ENCODE measurements around the gene CRTC1. TPM values are rescaled to one million over a fixed set of nuclear protein-coding genes. Genes with fewer than 3 reads are reported as not detected.
A peak's percentile ranks its signal among the peaks of the same experiment; 100 is the strongest.

The CRTC1 gene
- total RNA-seq, 1 donor, result 2.4 TPM

- peak; percentile 58 for DNase-seq (ENCODE audit: low read depth)
- H3K4me3 ChIP-seq (ENCODE audit: low read depth, low read length), result no peak overlapping the region
- TF ChIP-seq CTCF (IDR thresholded peaks at IDR 0.05; ENCODE audit: insufficient read depth, low read length), result no peak
These were observed 71.0 kb downstream of the CRTC1 start for GRCh38 chr19:18754501-18754900.

DNA sequence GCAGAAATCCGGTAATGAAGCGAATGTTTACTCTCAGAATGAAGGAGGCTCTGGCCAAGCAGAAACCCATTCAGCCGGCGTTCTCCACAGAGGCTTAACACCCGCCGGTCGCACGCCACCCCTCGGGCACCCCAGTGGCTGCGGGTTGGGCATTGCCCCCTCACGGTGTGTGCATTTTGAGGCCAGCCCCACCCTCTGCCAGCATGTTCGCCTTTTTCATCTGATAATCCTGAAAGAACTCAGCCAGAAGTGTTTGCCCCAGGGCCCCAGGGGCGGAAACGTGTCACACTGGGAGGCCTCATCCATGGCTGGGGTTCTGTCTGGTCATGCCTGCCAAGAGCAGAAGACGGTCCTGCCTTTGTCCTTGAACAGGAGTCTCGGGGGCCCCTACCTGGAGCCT is 73.4 kb downstream of the CRTC1 start:
- no peak for TF ChIP-seq CTCF (IDR thresholded peaks at IDR 0.05; ENCODE audit: insufficient read depth, low read length)
- no peak for DNase-seq (ENCODE audit: low read depth)

GRCh38 chr19:18759304-18759994 is 76.0 kb downstream of the CRTC1 start:
- no peak overlapping the region for H3K4me3 ChIP-seq (ENCODE audit: low read depth, low read length)
- DNase-seq (ENCODE audit: low read depth), result no peak
- no peak for TF ChIP-seq CTCF (IDR thresholded peaks at IDR 0.05; ENCODE audit: insufficient read depth, low read length)

More for the DNA sequence above, 73.4 kb downstream of the CRTC1 start:
- no peak overlapping the region for H3K4me3 ChIP-seq (ENCODE audit: low read depth, low read length)

- no peak overlapping the region for H3K4me3 ChIP-seq (ENCODE audit: low read depth, low read length)
- TF ChIP-seq CTCF (IDR thresholded peaks at IDR 0.05; ENCODE audit: insufficient read depth, low read length), result no peak
- no peak for DNase-seq (ENCODE audit: low read depth)
These were observed 76.5 kb downstream of the CRTC1 start for GRCh38 chr19:18759995-18760426.

DNA sequence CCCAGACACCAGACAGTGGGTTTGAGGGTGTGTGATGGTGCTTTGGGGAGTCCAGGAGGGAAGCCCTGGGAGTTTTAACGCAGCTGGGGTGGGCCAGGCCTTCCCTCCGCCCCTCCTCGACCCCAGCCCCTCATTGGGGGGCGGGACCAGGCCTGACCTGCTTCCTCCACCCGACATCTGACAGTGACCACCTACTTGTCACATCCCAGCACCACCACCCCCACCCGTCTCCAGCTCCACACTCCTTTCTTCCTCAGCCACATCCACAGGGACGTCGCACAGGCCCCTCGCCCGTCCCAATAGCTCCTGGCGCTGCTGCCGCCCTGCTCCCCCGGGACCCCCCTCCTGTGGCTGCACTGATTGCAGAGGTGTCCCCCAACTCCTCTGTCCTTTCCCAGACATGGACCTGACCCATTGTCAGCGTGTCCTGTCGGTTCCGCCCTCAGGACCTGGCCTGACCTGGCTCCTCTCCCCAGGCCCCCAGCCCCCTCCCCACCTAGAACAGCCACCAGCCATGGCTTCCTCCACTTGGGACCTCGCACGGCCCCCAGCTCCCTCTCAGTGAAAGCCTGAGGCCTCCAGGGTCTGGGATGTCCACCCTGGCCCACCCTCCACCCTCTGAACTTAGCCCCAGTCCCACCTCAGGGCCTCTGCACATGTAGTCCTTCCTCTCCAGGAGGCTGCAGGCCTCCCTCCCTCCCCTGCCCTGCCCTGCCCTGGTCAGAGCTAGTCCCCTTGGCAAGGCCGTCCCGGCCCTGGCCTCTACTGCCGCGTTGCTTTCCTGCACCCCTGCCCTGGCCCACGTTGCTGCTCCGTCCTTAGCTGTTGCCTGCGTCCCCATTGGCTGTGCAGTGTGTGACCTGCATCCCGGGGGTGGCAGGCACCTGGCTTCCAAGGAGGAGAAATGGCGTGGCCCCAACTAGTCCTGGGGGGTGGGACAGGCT is 77.2 kb downstream of the CRTC1 start:
- no peak for DNase-seq (ENCODE audit: low read depth)
- no peak overlapping the region for H3K4me3 ChIP-seq (ENCODE audit: low read depth, low read length)
- TF ChIP-seq CTCF (IDR thresholded peaks at IDR 0.05; ENCODE audit: insufficient read depth, low read length), result no peak

DNA sequence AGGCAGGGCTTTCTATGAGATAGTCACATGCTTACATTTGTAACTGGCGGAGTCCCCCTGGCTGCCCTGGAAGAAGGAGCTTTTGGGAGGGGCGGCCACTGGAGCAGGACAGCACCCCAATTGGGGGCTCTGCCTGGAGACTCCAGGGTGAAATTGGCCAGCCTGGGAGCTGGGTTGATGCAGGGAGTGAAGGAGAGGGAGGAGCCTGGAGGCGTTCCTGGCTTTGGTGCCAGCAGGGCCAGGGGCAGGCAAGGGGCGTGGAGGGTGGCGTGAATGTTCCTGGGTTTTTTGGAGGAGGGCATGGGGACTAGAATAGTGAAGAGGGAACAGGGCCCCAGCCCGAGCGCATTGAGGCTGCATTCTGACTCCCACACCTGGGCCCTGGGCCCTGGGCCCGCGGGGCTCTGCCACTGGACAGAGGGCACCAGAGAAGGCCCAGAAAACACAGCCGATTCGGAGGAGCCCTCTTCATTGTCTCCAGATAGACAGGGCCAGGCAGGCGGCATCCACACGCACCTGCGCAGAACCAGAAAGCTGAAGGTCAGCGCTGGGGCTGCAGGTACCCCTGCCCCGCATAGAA is 78.1 kb downstream of the CRTC1 start:
- DNase-seq (ENCODE audit: low read depth), result no peak
- no peak overlapping the region for H3K4me3 ChIP-seq (ENCODE audit: low read depth, low read length)
- no peak for TF ChIP-seq CTCF (IDR thresholded peaks at IDR 0.05; ENCODE audit: insufficient read depth, low read length)

Data from fibroblast of the aortic adventitia (primary cell).